Measurements from ENCODE around the gene LACC1.
A peak's percentile ranks its signal among the peaks of the same experiment; 100 is the strongest.

The LACC1 gene

DNA sequence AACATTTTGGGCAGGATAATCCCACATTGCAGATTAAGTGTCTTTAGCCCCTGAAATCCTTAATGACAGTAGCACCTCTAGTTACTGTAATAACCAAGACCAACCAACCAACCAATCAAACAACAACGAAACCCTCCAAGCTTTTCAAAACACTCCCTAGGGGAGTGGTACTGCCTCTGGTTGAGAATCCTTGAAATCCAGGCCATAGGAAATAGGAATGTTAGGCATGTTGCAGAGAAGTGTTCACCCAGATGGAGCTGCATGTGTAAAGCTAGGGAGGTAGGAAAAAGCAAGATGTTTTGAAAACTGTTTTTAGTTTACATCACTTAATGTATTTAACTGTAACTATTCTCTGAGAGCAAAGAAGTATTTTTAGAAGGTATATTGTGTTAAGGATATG lies 4.5 kb downstream of the LACC1 start:
- DNase-seq (ENCODE audit: low spot score): no peak

GRCh38 chr13:43894438-43894837 lies 14.7 kb downstream of the LACC1 start:
- DNase-seq (ENCODE audit: low spot score): no peak

- no peak for DNase-seq (ENCODE audit: low spot score)
Measured at GRCh38 chr13:43895940-43896339, 16.2 kb downstream of the LACC1 start.

DNA sequence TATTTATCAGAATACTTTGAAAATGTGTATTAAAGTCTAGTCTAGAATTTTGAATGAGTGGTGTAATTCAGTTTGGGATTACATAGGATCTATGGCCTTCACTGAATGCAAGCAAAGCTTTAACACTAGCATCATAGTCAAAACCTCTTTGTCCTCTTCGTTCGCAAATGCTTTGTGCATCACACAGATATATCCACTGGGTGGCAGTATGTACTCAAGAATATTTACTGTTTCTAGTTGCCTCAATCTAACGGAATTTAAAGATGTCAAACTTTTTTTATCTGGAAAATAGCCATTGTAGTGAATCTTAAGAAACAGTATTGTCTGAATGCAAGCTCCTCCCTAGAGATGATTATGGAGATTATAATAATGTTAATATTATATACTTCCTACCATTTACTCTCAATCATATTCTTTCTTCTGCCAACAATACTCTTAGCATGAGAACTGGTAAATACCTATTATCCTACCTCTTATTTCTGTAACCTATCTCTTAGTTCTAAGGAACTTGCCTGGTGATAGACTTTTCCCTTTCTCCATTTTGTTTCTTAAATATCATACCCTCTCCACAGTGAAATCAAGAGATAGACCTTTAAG lies 25.8 kb downstream of the LACC1 start:
- DNase-seq (ENCODE audit: low spot score): peak; percentile 68

DNA sequence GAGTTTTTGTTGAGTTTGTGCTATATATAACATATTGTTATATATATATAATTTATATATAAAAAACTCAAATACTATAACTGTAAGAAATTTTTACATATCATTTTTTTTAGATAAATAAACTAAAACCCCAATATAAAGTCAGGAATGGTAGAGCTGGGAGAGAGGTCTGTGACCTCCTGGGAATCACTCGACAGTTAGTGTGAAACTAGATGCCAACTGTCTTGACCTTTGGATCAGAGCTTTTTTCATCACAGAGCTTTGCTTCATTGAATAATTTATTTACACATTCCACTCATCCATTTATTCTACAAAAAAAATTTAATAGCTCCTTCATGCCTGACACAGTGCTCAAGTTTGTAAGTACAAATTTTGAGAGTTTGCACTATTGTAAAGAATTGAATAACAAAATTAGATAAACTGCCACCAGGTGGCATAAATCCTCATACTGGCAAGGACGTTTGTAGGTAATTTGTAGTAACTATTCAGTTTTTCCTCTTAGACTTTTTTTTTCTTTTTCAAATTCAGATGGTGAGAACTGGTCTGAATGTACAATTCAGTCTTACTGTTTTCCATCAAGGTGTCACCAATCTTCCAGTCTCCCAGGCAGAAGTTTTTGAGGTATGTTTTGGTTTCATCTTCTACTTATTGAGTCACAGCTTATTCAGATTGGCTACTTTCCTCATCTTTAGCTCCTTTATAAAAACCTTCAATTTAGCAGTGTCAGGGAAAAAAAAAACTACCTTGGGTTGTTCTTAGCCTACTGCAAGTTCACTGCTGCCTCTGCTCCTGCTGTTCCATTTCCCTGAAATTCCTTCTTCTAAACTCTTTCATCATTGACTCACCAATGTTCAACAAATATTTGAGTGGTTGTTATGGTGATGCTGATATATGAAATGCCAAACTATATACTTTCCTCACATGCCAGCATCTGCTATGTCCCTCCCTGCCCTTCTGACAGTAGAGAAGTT lies 28.7 kb downstream of the LACC1 start:
- DNase-seq (ENCODE audit: low spot score): peak; percentile 38

DNA sequence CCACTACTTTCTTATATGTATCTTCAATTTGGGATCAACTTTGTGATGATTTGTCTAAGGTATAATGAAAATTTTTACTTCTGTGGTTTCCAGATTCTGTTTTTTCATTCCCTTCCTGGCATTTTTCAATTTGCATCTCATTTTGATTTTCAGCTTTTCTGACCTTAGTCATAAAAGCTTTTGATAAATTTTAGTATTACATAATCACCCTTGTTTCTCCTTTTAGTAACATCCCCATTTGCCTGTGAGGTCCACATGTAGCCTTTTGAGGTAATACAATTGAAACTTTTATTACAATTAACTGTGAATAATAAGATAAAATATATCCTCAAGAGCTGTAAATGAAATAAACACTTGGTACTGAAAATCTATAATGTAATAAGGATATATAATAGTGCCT lies 31.2 kb downstream of the LACC1 start:
- no peak for DNase-seq (ENCODE audit: low spot score)

DNA sequence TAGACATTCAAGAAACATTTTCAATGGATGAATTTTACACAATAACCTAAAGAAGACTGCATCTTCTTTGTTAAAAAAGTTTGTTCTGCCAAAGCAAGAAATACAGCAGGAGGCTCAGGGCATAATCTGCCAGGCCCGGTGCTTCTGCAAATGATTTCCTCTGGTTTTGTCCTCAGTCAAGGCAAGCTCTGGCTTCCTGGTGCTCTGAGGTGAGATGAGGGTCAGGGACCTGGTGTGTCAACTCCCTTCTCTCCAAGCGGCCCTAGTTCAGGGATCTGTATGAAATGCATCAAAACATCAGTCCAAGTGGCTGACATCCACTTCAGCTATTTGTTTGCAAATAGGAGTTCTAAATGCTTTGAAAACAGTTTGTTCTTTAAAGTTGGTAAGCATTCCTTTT lies 31.6 kb downstream of the LACC1 start:
- no peak for DNase-seq (ENCODE audit: low spot score)

DNA sequence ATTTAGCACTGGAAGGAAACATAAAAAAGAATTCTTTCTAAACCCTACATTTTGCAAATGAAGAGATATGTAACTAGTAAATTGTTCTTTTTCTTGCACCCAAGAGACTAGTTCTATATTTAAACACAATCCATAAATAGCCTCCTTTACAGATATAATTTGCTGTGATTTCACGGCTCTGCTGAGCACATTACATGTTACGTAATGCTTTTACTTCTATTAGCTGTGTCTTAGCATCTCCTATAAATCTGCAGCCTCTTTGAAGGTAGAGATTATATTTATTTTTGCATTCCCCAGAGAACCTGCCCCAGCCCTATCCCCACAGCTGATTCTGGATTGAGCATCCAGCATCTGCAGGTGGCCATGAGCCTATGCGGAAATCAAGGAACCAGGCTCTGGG lies 32.2 kb downstream of the LACC1 start:
- DNase-seq (ENCODE audit: low spot score): no peak

DNA sequence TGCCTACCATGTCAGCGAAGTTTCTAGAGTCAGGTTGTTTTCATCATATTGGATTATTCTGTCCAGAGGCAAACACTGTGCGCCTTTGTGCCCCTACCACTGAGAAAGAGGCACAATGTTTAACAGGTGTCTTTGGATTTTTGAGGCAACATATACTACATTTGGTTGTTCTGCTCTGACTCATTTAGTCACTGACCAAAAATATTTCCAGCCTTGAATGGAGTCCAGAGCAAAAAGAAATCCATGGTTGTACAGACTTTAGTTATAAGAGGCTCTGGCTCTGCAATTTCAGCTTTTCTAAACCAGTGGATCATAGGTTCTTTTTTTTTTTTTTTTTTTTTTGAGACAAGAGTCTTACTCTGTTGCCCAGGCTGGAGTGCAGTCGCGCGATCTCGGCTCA lies 35.7 kb downstream of the LACC1 start:
- DNase-seq (ENCODE audit: low spot score): no peak

- DNase-seq (ENCODE audit: low spot score): no peak
Measured at GRCh38 chr13:43916828-43917227, 37.1 kb downstream of the LACC1 start.

- no peak for DNase-seq (ENCODE audit: low spot score)
Measured at GRCh38 chr13:43918636-43919035, 38.9 kb downstream of the LACC1 start.

- DNase-seq (ENCODE audit: low spot score): no peak
Measured at GRCh38 chr13:43920965-43921674, 41.4 kb downstream of the LACC1 start.

DNA sequence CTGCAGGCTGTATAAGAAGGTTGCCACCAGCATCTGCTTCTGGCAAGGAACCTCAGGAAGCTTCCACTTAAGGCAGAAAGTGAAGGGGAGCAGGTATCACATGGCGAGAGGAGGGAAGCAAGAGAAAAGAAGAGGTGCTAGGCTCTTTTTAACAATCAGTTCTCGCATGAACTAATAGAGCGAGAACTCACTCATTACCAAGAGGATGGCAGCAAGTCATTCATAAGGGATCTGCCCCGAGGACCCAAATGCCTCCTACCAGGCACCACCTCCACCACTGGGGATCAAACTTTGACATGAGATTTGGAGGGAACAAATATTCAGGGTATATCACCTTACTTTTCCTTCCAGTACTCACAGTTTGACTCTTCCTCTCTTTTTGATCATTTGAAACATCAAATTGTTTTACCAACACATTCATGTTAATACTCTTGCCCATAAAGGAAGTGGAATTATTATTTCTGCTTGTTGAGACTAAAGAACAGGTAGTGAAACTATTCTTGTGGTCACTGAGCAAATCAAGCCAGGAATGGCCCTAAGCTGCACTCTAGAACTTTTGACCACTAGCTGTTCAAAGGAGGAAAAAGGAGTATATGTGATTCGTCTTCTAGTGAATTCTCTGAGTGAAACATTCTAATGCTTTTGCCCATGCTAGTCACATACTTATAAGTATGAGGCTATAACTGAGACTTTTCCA lies 45.0 kb downstream of the LACC1 start:
- DNase-seq (ENCODE audit: low spot score): no peak

- DNase-seq (ENCODE audit: low spot score): no peak
Measured at GRCh38 chr13:43929947-43930346, 50.2 kb downstream of the LACC1 start.

DNA sequence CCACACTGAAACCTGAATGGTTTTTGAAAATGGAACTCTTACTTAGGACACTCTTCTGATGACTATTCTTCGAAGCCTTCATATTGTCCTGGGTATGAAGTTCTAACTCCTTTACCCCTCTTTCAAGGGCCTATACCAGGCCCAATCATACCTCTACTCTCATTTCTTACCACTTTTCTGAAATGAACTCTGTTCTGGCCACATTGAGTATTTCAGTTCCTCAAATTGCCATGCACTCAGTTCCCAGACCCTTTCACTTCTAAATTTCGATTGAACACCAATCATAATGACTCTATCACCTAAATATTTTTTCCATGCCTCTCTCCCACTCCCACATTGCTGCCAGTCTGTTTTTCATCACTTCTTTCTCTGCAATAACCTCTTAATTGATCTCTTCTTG lies 53.7 kb downstream of the LACC1 start:
- no peak for DNase-seq (ENCODE audit: low spot score)

GRCh38 chr13:43934273-43934672 lies 54.6 kb downstream of the LACC1 start:
- no peak for DNase-seq (ENCODE audit: low spot score)

GRCh38 chr13:43935878-43936277 lies 56.2 kb downstream of the LACC1 start:
- no peak for DNase-seq (ENCODE audit: low spot score)

- no peak for DNase-seq (ENCODE audit: low spot score)
Measured at GRCh38 chr13:43936647-43937046, 56.9 kb downstream of the LACC1 start.

GRCh38 chr13:43937839-43938238 lies 58.1 kb downstream of the LACC1 start:
- no peak for DNase-seq (ENCODE audit: low spot score)

- no peak for DNase-seq (ENCODE audit: low spot score)
Measured at GRCh38 chr13:43938449-43938848, 58.7 kb downstream of the LACC1 start.

GRCh38 chr13:43939086-43939485 lies 59.4 kb downstream of the LACC1 start:
- DNase-seq (ENCODE audit: low spot score): no peak

DNA sequence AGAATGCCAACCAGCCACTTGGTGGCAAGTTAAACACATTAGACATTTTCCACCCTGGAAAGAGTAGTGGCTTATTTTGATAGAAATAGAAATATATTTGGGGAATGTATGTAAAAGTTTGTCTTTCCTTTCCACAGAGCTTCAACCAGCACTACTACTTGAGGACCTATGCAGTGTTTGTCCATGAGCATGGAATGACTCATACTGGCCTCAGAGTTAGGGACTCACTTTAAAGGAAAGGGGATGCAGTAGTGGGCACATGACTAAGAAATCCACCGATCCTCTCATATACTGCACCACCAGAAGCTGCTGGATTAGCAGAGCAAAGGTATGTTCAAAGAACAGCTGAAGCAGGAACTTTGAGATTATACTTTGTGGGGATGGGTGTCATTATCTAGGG lies 62.6 kb downstream of the LACC1 start:
- no peak for DNase-seq (ENCODE audit: low spot score)

Data from hematopoietic multipotent progenitor cell treated with erythropoietin and hydrocortisone succinate and interleukin-3 and kit ligand, for 15 days (in vitro differentiated cells).